GM18861 (cell line): ENCODE results near the gene TENT4B.
A peak's percentile ranks its signal among the peaks of the same experiment; 100 is the strongest.

Experiments used
- ATAC-seq: cut with Tn5 transposase; IDR thresholded peaks from one replicate; pipeline ENCODE4 v1.9.1; 2021; ENCODE audit not compliant: unreplicated experiment

Gene TENT4B

GRCh38 chr16:50269769-50270509 lies 116.8 kb downstream of the TENT4B start:
- ATAC-seq, result no peak

GRCh38 chr16:50270510-50271147 lies 117.5 kb downstream of the TENT4B start:
- ATAC-seq, result no peak

GRCh38 chr16:50271148-50272041 lies 118.3 kb downstream of the TENT4B start:
- no peak for ATAC-seq

- no peak for ATAC-seq
Measured at GRCh38 chr16:50272111-50272571, 119.0 kb downstream of the TENT4B start.

- no peak for ATAC-seq
Measured at GRCh38 chr16:50272687-50273381, 119.7 kb downstream of the TENT4B start.

- no peak for ATAC-seq
Measured at GRCh38 chr16:50273382-50273690, 120.2 kb downstream of the TENT4B start.

GRCh38 chr16:50273888-50274325 lies 120.8 kb downstream of the TENT4B start:
- ATAC-seq, result peak; percentile 47

- ATAC-seq, result peak; percentile 19
Measured at GRCh38 chr16:50274326-50275097, 121.4 kb downstream of the TENT4B start.

- ATAC-seq, result no peak
Measured at GRCh38 chr16:50275098-50275415, 122.0 kb downstream of the TENT4B start.

- ATAC-seq, result no peak
Measured at GRCh38 chr16:50275428-50276325, 122.6 kb downstream of the TENT4B start.

- ATAC-seq, result no peak
Measured at GRCh38 chr16:50276326-50276640, 123.2 kb downstream of the TENT4B start.

- no peak for ATAC-seq
Measured at GRCh38 chr16:50276801-50277555, 123.9 kb downstream of the TENT4B start.

- no peak for ATAC-seq
Measured at GRCh38 chr16:50278251-50278650, 125.1 kb downstream of the TENT4B start.

- ATAC-seq, result no peak
Measured at GRCh38 chr16:50279504-50279865, 126.4 kb downstream of the TENT4B start.

- no peak for ATAC-seq
Measured at GRCh38 chr16:50280932-50281331, 127.8 kb downstream of the TENT4B start.
